Endometrial microvascular endothelial cells (primary cell): ENCODE measurements around the gene CNDP1. TPM values are rescaled to one million over a fixed set of nuclear protein-coding genes. Genes with fewer than 3 reads are reported as not detected.
"Not testable (repeated sequence)": the region's sequence is repeated elsewhere in the genome, so short reads cannot be mapped to it uniquely, and the experiment has no call there.

Source experiments
- in situ Hi-C: cut with HindIII; loops from 2 replicates; pipeline ENCODE4 v1.10.0; 2017; ENCODE audit warnings: low sequenced_read_pairs, low pct_unique_long_range_greater_than_20kb; ENCODE audit errors: inconsistent ontology term
- total RNA-seq: library from RNA; depleted of rRNA; stranded (reverse); fragments of >200 nt; gene quantifications from one replicate; pipeline ENCODE4 v1.2.3, GENCODE V29; 2015; ENCODE audit errors: inconsistent ontology term

CNDP1 gene
- total RNA-seq, 1 donor from 2014 or later = not detected

- in situ Hi-C loops = not testable (repeated sequence)
Observed at GRCh38 chr18:74565993-74566392, 31.7 kb downstream of the CNDP1 start.

GRCh38 chr18:74567822-74568221 lies 33.5 kb downstream of the CNDP1 start:
- in situ Hi-C loops = no loop called here

GRCh38 chr18:74569401-74569800 lies 35.1 kb downstream of the CNDP1 start:
- in situ Hi-C loops = no loop called here

GRCh38 chr18:74570266-74570665 lies 36.0 kb downstream of the CNDP1 start:
- in situ Hi-C loops = no loop called here

DNA sequence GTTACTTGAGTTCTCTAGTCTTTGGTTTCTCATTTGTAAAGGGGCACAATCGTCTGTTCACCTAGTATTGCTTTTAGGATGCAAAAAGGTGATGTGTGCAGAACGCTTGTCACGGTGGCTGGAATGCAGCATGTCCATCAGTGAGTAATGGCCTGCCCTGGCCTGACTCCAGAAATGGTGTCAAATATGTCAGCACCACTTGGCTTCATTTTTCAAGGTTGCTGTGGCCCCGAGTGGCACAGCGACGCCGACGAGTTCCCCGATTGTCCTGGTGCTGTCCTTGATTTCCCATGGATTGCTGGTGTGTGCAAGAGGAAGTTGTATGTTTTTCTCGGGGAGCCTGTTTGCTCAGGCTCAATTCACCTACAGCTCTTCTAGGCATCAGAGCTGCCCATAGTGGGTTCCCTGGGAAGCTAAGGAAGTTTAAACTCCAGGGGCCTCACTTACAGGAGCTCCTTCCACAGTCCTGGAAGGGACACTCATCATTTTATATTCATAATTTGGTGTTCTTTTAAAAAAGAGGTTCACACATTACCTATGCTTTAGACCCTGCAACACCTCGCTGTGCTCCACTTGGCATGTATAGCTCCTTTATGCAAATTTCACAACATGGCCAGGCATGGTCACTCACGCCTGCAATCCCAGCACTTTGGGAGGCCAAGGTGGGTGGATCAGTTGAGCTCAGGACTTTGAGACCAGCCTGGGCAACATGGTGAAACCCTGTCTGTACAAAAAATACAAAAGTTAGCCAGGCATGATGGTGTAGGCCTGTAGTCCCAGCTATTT lies 37.8 kb downstream of the CNDP1 start:
- in situ Hi-C loops = no loop called here

DNA sequence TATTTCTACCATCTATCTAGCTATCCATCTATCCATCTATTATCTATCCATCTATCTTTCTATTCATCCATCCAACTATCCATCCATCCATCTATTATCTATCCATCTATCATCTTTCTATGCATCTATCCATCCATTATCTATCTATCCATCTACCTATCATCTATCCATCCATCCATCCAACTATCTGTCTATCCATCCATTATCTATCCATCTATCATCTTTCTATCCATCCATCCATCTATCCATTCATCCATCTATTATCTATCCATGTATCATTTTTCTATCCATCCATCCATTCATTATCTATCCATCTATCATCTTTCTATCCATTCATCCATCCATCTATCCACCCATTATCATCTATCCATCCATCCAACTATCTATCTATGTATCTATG lies 38.8 kb downstream of the CNDP1 start:
- in situ Hi-C loops = no loop called here

- in situ Hi-C loops = no loop called here
Observed at GRCh38 chr18:74574916-74575315, 40.6 kb downstream of the CNDP1 start.

GRCh38 chr18:74577019-74577418 lies 42.7 kb downstream of the CNDP1 start:
- in situ Hi-C loops = no loop called here

- in situ Hi-C loops = no loop called here
Observed at GRCh38 chr18:74579496-74580065, 45.3 kb downstream of the CNDP1 start.

GRCh38 chr18:74582642-74583041 lies 48.3 kb downstream of the CNDP1 start:
- in situ Hi-C loops = no loop called here

GRCh38 chr18:74587441-74587840 lies 53.1 kb downstream of the CNDP1 start:
- in situ Hi-C loops = no loop called here

DNA sequence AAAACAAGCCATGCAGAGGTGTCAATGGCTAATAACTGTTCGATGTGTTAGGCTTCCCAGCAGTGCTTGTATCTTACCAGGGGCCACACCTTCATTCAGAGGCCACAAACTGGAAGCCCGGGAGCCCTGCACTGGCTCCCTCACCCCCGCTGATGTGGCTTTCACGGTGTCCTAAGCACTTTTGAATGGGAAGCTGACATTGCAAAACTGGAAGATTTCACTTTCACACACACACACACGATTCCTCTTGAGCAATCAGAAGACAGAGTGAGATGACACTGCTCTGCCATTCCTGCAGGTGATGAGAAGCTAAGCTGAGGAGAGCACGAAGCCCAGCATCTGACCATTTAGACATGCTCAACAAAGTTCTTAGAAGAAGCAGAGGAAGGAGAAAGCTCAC lies 54.7 kb downstream of the CNDP1 start:
- in situ Hi-C loops = no loop called here

DNA sequence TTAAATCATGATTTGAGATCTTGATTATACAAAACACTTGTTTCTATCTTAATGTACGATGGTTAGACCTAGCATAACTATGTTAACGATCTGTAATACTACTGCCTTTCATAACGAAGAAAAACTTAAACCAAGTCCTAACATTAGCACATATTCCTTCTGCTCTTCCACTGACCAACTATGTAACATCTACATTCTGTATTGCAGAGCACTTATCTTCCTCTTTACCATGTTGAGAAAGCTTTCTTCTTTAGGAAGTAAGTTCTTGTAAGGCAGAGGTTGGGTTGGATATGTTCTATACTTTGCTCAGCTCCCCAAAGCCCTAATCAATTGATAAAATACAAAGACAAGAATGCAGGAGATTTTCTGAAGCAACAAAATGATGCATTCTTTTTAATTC lies 55.5 kb downstream of the CNDP1 start:
- in situ Hi-C loops = no loop called here

- in situ Hi-C loops = no loop called here
Observed at GRCh38 chr18:74590671-74591070, 56.4 kb downstream of the CNDP1 start.

- in situ Hi-C loops = no loop called here
Observed at GRCh38 chr18:74595431-74595830, 61.1 kb downstream of the CNDP1 start.

DNA sequence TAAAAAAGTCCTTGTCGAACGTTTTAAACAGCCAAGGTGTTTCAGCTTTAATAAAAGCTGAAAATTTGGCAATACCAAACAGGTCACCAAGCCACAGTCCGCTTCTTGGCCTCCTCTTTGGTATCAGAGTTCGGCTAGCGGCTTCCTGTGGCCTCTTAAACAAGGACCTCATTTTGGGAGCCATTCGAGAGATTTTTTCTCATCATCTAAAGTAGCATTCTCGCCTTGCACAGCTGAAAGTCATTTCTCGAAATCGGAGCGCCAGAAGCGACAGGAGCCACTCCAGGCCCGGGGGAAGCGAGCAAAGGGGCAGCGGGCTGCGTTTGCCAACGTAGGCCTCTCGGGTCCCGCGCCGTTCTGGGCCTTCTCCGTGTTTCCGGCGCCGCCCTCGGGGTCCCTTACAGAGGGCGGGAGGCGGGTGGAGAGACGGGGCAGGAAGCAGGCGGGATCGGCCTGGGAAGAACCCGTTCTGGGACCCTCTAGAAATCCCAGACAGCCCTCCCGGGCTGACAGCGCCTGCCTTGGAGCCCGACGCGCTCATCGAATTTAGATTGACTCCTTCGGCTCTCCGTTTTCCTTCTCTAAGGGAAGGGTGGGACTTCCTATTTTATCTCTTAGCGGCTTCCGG lies 62.8 kb downstream of the CNDP1 start:
- in situ Hi-C loops = no loop called here

DNA sequence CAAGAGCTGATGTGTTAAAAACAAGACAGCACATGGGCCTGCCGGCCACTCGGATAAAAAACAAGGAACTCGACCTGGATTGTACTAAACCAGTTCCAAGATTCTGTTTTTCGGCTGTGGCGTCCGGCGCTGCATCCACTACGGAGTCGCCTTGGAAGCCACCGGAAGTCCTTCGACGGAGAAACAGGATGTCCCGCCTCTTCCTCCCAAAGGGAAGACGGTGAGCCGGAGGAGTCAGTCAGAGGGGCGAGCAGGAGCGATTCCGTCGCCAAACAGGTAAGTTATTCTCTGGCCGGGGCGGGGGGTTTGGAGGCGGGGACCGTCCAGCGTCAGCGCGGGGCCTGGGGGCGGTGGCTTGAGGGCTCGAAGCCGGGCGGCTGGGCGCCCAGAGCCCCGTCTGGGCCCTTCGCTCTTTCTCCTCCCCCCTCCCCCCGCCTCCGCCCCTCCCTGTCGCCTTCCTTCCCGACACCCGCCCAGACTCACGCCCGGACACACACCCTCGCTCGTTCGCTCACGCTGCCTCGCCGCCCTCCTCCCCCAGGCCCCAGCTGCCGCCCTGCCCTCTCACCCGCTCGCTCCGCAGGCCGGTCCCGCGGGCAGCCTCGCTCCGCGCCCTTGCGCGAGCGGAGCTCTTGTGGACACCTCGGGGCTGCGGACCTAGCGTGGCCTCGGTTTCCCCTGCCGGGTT lies 63.5 kb downstream of the CNDP1 start, which contains the start of gene ZNF407:
ZNF407 (plus strand) TSS at position 209 of the 688 bp plus-strand sequence. CDS start 33,150 bp downstream, outside the sequence.
- in situ Hi-C loops = no loop called here

GRCh38 chr18:74598350-74599001 lies 64.2 kb downstream of the CNDP1 start:
- in situ Hi-C loops = no loop called here

DNA sequence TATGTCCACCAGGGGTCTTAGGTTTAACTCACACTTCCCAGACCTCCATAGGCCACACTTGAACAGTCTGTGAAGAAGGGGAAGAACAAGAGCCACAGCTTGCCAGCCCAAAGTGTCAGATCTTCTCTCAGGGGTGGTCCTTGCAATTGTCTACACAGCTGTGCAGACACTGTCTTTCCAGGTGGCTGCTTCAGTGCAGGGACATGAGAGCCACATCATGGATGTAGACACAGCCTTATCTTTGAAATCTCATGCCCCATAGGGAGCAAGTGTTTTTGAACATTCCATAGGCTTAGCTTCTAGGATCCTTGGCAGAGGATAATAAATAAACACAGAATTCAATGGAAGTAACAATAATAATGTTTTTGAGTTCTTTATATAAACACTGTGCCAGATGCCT lies 70.1 kb downstream of the CNDP1 start:
- in situ Hi-C loops = no loop called here
